IMR-90 (cell line): ENCODE data around the gene LRRK2.

ENCODE experiments used
- CEBPB ChIP-seq: IDR thresholded peaks from 2 replicates; pipeline ENCODE4 v1.6.1; 2012; ENCODE audit warnings: low read depth, low read length, improper control_type of control experiment
- CHD1 ChIP-seq: IDR thresholded peaks from 2 replicates; pipeline ENCODE4 v1.6.1; 2012; ENCODE audit warnings: low read depth, low read length, improper control_type of control experiment
- CTCF ChIP-seq: conservative IDR thresholded peaks from 2 replicates; pipeline ENCODE4 v1.5.1; 2012; ENCODE audit warnings: mild to moderate bottlenecking, low read depth, low read length, improper control_type of control experiment
- ELK1 ChIP-seq: fragments of 150-350 bp; IDR thresholded peaks from 2 replicates; pipeline ENCODE4 v1.6.1; 2016; ENCODE audit warnings: low read depth, mild to moderate bottlenecking, low read length, moderate library complexity, borderline replicate concordance
- FOS ChIP-seq: fragments of 150-350 bp; IDR thresholded peaks from 2 replicates; pipeline ENCODE4 v1.6.1; 2016; ENCODE audit warnings: low read depth, low read length
- MAFK ChIP-seq: IDR thresholded peaks from 2 replicates; pipeline ENCODE4 v1.6.1; 2012; ENCODE audit warnings: low read depth, low read length, improper control_type of control experiment
- MAZ ChIP-seq: IDR thresholded peaks from 2 replicates; pipeline ENCODE4 v1.6.1; 2012; ENCODE audit warnings: low read depth, mild to moderate bottlenecking, low read length, improper control_type of control experiment, moderate library complexity, borderline replicate concordance
- MXI1 ChIP-seq: IDR thresholded peaks from 2 replicates; pipeline ENCODE4 v1.6.1; 2012; ENCODE audit warnings: low read depth, mild to moderate bottlenecking, low read length, moderate library complexity, borderline replicate concordance
- POLR2A ChIP-seq: IDR thresholded peaks from 2 replicates; pipeline ENCODE4 v1.6.1; 2012; ENCODE audit warnings: mild to moderate bottlenecking, low read depth, low read length
- RAD21 ChIP-seq: IDR thresholded peaks from 2 replicates; pipeline ENCODE4 v1.6.1; 2012; ENCODE audit warnings: low read length, improper control_type of control experiment
- RFX5 ChIP-seq: IDR thresholded peaks from 2 replicates; pipeline ENCODE4 v1.8.0; 2012; ENCODE audit warnings: low read depth, mild to moderate bottlenecking, low read length, moderate library complexity
- SMC3 ChIP-seq: fragments of 150-350 bp; IDR thresholded peaks from 2 replicates; pipeline ENCODE4 v1.6.1; 2016; ENCODE audit warnings: low read depth, mild to moderate bottlenecking, antibody characterized with exemption, low read length, moderate library complexity
- USF2 ChIP-seq: fragments of 150-350 bp; IDR thresholded peaks from 2 replicates; pipeline ENCODE4 v1.6.1; 2017; ENCODE audit warnings: mild to moderate bottlenecking, antibody characterized with exemption, low read length, low read depth

- no peak for TF ChIP-seq CTCF
- TF ChIP-seq USF2, result no peak
- no peak for TF ChIP-seq POLR2A
- no peak for TF ChIP-seq SMC3
- no peak for TF ChIP-seq RAD21
- no peak for TF ChIP-seq MXI1
- no peak for TF ChIP-seq FOS
- no peak for TF ChIP-seq CHD1
- no peak for TF ChIP-seq CEBPB
- TF ChIP-seq ELK1, result no peak
- TF ChIP-seq RFX5, result no peak
- TF ChIP-seq MAFK, result no peak
- TF ChIP-seq MAZ, result no peak
These were observed 11.6 kb downstream of the LRRK2 start for GRCh38 chr12:40236357-40236850.
